HG03521 (cell line): ENCODE data around the gene RRAGD.

Experiments
- ATAC-seq: cut with Tn5 transposase; IDR thresholded peaks from one replicate; pipeline ENCODE4 v1.9.1; 2021; ENCODE audit warnings: mild to moderate bottlenecking, moderate library complexity; ENCODE audit not compliant: unreplicated experiment

The RRAGD gene, protein sequence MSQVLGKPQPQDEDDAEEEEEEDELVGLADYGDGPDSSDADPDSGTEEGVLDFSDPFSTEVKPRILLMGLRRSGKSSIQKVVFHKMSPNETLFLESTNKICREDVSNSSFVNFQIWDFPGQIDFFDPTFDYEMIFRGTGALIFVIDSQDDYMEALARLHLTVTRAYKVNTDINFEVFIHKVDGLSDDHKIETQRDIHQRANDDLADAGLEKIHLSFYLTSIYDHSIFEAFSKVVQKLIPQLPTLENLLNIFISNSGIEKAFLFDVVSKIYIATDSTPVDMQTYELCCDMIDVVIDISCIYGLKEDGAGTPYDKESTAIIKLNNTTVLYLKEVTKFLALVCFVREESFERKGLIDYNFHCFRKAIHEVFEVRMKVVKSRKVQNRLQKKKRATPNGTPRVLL

DNA sequence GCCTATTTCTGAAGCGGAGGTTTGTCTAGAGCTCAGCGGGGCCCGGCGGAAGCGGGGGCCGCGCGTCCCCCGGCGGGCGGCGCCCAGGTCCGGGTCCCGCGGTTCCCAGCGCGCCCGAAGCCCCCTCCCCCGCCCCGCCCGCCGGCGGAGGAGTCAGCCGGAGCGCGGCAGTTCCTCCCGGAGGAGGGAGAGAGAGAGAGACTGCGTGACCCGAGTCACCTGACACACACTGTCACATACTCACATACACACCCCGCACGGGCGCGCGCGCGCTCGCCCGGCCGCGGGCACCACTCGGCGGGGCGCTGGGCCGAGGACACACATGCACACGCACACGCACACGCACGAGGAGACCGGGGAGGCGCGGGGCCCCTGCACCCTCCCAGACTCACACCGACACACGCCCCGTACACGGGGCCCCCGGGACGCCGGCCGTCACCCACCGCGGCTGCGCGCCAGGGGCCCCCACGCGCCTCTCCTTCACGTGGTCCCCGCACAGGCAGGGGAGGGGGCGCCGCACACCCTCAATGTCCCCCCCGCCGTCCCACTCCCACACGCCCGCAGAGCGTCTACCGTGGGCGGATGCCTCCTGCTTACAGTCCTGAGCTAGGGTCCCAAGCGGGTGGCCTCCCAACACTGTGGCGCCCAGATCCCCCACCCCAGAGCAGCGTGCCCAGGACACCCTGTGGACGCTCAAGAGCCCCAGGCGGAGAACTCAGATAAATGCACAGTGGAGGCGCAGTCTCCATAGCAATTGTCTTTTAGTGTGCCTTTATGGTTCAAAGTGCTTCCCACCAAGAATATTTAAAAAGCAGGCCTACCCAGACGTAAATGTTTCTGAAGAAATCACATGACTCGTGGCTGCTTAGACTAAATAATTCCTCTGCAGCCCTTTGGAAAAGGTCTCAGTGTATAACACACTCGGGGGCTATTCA lies at the start of gene RRAGD:
Gene RRAGD (minus strand): TSS at position 203 of the 935 bp plus-strand sequence. CDS start 280 bp downstream, outside the sequence.
- ATAC-seq, result peak; percentile 74

GRCh38 chr6:89460713-89461112 lies 48.6 kb upstream of the RRAGD start:
- ATAC-seq, result no peak

DNA sequence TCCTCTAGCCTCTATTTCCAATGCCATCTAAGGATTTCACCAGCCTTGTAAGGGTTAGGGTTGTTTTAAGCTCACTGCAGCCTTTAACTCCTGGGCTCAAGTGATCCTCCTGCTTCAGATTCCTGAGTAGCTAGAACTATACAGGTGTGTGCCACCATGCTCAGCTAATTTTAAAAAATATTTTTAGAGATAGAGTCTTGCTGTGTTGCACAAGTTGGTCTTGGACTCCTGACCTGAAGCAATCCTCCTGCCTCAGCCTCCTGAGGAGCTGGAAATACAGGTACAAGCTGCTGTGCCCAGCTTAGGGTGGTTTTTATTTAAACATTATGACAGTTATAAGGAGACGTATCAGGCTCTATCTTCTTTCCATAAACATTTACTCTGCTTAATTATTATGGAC lies 47.4 kb upstream of the RRAGD start:
- ATAC-seq, result no peak

DNA sequence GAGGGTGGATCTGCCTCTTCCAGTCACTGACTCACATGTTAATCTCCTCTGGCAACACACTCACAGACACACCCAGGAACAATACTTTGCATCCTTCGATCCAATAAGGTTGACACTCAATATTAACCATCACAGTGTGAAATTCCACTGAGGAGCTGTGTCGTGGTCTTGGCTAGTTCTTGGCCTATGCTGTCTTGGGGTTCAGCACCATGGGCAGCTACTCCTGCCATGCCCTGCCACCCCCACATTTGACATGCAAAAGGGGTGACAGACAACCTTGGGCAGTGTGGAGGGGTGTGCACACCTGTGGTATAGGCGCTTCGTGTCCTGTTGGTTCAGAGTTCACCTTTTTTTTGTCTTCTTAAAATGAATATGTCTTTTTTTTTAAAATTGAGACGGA lies 46.6 kb upstream of the RRAGD start:
- no peak for ATAC-seq

- ATAC-seq, result no peak
Observed at GRCh38 chr6:89454300-89454699, 42.2 kb upstream of the RRAGD start.

GRCh38 chr6:89452281-89452680 lies 40.2 kb upstream of the RRAGD start:
- no peak for ATAC-seq

GRCh38 chr6:89449193-89449592 lies 37.1 kb upstream of the RRAGD start:
- no peak for ATAC-seq

GRCh38 chr6:89443658-89444057 lies 31.6 kb upstream of the RRAGD start:
- no peak for ATAC-seq

DNA sequence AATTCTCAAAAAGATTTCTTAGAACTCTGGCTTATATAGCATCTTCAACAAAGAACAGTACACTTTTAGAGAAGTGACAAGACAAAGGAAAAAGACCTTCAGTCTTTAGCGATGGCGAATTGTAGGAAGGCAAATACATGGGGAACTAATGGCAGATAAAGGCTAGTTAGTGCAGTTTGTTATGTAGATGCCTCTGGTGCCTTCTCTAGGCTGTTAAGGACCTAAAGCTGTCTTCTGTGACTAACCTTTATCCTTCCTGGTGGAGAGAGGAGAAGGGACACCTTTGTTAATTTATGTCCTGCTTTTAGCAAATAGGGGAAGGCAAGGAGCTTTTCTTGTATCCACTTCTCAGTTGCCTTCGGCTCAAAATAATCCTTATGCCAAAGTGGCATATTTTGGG lies 28.1 kb upstream of the RRAGD start:
- ATAC-seq, result no peak

- ATAC-seq, result no peak
Observed at GRCh38 chr6:89439014-89439413, 26.9 kb upstream of the RRAGD start.

DNA sequence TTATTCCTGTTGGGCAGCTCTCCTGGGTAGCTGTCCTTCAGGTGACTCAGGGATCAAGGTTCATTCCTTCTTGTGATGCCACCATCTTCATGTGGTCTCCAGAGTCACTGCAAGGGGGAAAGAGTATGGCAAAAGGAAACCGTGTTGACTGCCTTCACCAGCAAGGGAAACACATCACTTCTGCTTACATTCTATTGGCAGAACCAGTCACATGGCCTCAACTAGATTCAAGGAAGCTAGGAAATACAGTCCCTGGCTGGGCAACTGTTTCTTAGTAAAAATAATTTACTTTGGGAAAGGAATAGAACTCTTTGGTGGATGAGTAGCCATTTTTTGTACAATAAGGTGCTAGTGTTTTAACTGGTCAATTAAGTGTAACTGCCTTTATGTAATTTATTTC lies 26.2 kb upstream of the RRAGD start:
- no peak for ATAC-seq

DNA sequence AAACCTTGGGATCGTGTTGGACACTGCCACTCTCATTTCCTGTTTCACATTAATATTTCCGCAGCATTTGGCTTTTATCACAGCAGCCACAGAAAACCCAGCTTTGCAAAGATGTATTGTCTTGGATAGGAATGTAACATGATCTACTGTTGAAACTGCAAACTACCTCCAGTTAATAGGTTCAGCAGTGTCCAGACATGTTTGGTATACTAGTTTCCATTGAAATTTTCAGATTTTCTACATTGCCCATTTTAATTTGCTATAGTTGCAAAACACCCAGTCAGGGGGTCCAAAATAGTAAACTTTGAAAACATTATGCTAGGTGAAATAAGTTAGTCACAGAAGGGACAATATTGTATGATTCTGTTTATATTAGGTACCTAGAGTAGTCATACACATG lies 24.2 kb upstream of the RRAGD start:
- no peak for ATAC-seq

- no peak for ATAC-seq
Observed at GRCh38 chr6:89434954-89435353, 22.9 kb upstream of the RRAGD start.

DNA sequence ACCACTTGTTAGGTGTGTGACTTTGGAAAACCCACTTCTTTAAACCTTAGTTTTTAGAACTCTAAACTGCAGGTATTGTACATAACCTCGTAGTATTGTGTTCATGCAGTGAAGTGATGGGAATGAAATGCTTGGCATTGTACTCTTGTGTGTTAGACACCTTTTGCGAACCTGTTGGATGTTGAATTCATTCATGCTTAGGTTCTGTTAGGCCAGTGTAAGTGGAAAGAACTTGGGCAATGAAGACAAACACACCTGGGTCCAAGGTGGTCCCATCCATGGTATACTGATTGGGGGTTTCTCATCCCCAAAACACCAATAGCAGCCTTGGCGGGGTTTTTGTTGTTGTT lies 22.1 kb upstream of the RRAGD start:
- ATAC-seq, result no peak

DNA sequence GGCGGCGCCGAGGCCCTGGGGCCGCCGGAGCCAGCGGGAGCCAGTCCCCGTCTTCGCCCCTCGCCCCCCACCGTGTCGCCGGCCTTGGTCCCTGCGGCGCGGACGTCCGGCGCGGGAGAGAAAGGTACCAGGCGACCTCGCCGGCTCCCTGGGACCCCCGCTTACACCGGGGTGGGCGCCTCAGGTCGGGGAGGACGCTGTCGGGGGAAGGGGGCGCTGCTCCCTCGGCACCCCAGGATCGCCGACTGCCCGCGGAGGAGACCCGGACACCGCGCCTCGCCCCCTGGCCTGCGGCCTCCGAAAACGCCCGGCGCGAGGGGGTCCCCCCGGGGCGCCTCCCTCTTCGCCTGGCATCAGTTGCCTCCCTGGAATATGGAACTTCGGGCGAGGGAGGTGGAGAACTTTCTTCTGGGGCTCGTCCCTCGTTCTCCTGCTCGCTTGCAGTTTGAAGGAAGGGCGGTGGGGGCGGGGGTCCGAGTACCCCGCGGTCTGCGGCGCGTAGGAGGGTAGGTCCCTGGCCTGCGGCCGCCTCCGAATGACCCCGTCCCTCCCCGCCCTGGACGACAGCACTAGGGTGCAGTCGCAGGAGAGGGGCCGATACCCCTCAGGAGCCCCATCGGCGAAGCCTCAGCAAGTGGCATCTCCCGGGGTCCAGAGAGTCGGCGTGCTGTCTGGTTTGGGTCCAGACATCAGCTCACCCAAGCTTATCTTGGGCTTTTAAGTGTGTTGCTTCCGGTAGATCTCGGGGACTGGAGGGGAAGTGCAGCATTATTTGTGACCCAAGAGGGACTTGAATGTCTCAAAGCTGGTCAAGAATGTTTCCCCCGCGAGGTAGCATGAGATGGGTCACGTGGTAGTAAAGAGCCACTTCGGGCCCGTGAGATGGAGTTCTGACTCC lies 21.4 kb upstream of the RRAGD start:
- ATAC-seq, result no peak

- peak; percentile 88 for ATAC-seq
Observed at GRCh38 chr6:89432875-89433251, 20.8 kb upstream of the RRAGD start, which contains the start of gene ANKRD6. TSS of gene ANKRD6 (plus strand) at chr6:89433152. CDS start at chr6:89566977, 133,825 bp downstream.

DNA sequence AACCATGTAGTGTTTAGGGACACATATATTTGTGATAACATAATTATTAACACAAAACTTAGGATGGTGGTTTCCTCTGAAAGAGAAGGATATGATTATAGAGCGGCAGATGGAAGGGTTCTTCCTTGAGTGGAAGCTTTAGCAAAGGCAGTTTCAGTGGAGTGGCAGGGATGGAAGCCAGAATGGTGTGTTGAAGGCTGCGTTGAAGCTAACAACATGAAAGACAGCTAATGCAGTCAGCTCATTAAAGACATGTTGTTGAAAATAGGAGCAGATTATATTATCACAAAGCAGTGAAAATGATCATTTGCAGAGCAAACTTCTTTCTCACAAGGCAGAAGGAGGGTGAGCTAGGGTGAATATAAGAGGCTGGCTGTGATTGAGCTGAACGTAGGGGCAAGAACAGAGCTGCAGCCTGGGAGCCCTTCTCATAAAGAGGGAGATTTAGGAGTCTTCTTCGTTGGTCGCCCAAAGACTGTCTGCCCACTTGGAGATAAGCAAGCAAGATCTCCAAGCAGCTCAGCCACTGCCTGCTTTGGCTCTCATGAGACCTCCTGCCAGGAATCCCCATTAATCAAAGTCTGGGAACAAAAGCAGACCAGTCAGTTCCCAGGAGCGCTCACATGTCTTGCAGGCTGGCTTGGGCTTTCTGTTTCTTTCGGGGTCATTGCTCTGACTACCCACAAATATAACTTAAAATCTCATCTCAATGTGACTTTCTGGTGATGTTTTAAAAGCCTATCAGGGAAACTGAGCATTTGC lies 18.3 kb upstream of the RRAGD start:
- no peak for ATAC-seq

DNA sequence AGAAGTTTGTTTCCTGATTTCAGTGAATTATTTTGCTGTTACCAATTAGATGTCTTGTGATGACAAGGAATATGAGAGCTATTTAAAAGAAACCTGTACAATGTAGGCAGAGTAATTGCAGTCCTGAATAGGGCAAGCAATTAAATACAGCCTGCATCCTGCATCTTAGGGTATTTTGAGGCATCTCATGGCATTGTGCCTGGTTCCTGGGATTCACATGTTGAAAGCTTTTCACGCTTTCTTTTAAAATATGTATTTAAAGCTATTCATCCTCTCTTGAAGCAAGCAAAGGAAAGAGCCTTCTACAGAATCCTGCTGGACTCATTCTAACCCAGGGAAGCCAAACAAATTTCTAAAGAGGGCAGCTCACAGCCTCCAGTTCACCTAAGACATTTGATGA lies 4.7 kb upstream of the RRAGD start:
- ATAC-seq, result no peak

DNA sequence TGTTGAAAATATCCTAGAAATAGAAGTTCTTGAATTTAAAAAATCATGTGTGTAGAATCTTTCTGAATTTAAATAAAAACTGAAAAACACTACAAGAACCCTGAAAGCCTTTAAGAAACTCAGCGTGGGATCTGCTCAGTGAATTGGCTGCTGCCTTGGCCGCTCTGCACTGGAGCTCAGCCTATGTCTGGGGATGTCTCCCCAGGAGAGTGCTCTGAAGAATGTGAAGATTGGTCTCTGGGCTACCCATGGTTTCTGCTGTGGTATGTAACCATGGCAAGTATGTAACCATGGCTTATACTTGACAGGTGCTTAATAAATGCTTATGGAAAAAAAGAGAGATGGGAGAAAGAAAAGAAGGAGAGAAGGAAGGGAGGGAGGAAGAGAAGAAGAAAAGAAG lies 3.1 kb upstream of the RRAGD start:
- ATAC-seq, result no peak

DNA sequence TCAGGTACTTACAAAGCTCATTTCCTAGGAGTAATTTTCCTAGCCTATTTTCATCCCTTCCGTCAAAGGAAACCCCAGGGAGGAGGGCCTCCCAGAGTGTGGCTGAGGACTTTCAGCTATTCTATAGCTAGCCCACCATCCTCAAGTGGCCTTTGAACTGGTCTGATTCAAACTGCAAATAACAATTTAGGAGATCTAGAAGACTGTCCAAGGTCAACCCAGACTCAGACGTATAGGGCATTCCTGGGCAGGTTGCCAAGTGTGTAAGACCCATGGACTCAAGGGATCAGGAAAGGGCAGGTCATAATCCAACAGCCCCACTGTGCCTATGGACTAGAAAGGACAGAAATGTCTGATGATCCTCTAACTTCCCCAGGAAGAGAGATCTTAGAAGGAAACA lies 2.1 kb upstream of the RRAGD start:
- ATAC-seq, result no peak
